Medulla oblongata (tissue), 1 donor: Measurements from ENCODE around the gene MGARP.

Source experiments
- DNase-seq: peaks from one replicate; pipeline ENCODE4 v3.0.0-alpha.2; 2015; ENCODE audit errors: extremely low spot score

MGARP gene

GRCh38 chr4:139243448-139244365 is 36.3 kb downstream of the MGARP start:
- no peak for DNase-seq

DNA sequence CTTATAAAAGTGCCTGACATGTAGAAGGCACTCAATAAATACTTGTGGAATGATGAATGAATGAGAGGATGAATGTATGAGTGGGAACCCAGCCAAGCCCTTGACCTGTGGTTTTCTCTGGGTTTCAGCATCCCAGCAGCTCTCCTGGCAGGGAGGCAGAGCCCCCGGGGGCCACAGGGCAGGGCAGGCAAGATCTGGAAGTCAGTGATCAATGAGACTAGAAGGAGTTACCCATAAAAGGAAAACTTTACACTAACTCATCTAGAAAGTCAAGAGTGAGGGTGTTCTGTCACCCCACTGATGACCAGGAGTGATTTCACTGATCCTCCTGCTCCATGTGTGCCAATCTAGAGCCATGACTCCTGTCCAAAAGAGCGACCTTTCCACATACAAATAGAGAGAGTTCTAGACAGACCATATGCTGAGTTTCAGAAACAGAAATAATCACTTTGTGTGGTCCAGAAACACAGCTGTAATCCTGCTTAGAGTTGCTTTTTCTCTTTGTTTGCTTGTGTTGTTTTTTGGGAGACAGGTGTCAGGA is 37.4 kb downstream of the MGARP start:
- no peak for DNase-seq

- DNase-seq = no peak
Observed at GRCh38 chr4:139241784-139242151, 38.3 kb downstream of the MGARP start.

DNA sequence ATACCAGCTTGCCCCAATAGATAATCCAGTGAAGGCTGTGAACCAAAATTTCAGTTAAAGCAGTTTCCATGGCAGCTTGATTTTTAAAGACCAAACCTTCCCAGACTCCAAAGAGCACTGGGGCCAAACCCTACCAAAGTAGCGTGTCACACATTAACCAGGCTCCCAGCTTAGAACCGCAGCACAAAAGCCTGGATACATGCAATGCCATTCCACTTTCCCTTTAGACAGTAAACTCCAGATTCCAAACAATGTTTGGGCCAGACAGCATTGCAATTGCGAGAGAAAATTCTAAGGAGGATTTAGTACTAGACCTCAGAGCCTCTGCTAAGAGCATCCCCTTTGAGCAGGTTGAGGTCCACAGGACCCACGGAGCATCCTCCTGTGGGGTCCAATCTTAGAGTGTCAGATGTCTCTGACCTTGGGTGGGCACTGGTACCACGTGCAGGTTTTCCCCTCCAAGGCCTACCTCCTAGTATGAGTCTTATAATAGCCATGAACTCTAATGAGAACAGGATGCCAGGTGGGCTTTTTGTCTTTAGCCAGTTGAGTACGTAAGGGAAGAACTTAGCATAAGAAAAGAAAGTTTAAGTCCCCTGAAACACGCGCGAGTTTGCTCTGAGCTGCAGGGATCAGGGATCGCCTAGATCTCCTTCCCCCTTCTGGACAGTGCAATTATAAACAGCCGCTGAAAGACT is 38.8 kb downstream of the MGARP start:
- DNase-seq = no peak

DNA sequence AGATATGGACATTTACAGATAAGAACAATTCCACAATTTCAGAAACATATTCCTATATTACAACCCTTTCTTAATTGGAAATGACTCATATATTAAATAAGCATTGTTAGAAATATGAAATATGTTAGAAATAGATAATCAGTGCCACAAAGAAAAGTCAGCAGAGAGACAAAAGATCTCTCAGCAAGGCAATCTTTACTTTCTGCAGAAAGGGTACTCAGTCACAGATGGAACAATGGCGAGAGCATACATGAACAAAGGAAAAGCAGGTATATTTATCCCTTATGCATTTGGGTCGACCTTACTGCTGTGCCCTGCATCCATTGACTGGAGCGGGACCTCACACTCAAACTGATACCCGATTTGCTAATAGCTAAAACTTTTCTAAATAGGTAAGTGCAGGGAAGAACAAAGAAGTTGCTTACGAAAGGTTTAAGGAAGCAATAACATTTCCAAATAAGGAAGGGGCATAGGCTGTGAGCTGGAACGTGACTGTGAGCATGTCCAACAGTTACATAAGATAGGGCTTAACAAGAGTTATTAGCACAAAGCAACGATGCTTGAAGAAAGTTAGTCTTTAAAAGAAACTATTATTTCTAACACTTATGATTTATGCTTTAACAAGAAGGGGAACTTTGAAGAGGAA is 40.8 kb downstream of the MGARP start:
- no peak for DNase-seq

DNA sequence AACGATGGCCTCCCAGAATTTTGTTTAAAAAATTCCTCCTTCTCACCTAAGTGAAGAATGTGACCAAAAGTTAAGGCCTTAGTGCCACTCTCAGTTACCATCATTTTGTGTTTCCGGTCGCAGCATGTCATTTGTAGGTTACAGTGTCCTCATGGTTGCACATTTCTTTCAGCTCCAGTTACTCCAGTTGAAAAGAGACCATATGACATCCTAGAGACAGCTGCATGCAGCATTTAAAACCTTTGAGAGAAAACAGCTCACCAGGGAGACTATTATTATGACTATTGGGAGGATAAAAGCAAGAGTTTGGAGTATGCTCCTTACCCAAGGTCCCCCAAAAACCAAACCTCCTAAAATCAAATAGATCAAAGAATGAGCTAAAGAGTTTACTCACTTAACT is 45.8 kb downstream of the MGARP start:
- no peak for DNase-seq

- DNase-seq = peak; percentile 82
Observed at GRCh38 chr4:139229534-139230039, 50.4 kb downstream of the MGARP start.

- no peak for DNase-seq
Observed at GRCh38 chr4:139227729-139228404, 52.2 kb downstream of the MGARP start.

GRCh38 chr4:139223682-139224317 is 56.2 kb downstream of the MGARP start:
- peak; percentile 23 for DNase-seq

DNA sequence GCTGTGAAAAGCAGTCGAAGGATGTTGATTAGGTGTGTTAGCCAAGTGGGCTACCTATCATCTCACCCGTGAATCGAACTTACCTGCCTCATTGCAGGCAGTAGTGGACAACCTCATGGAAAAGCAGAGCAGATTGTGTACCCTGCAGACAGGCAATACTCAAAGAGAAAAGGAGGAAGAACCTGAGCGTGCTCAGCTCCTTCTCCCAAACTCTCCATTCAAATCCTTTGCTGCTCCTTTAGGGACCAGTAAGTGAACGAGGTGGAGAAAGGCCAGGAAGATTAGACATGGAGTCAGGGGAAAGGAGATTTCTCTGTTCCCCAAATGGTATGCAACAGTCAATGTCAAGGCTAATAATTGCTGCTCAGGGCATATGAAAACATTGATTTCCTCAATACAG is 57.8 kb downstream of the MGARP start:
- no peak for DNase-seq

DNA sequence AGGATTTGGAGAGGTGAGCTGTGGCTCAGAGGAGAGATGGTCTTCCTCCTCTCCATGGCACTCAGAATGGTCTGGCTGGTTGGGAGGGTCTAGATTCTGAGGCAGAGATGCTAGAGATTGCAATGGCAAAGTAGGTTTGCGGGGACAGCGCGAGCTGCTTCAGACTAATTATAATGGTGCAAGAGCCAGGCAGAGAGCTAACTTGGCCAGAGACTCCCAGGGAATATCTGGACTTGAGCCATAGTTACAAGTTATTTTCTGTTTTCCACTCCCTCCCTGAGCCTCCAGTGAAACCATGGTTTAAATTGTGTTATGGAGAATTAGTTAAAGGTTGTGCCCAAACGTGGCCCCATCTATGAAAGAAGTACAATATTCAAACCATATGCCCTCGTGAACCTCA is 58.3 kb downstream of the MGARP start:
- no peak for DNase-seq

GRCh38 chr4:139219450-139220055 is 60.5 kb downstream of the MGARP start:
- no peak for DNase-seq
